Left hindlimb (tissue), 1 donor: Measurements from ENCODE around the gene CALML3.
A peak's percentile ranks its signal among the peaks of the same experiment; 100 is the strongest.

Experiments
- DNase-seq: peaks from one replicate; pipeline ENCODE4 v3.0.0-alpha.2; 2018

Gene CALML3

GRCh38 chr10:5528989-5529701 lies 4.4 kb downstream of the CALML3 start:
- no peak for DNase-seq

GRCh38 chr10:5529702-5530411 lies 5.1 kb downstream of the CALML3 start:
- no peak for DNase-seq

GRCh38 chr10:5530412-5530806 lies 5.6 kb downstream of the CALML3 start:
- DNase-seq, result no peak

- DNase-seq, result no peak
These were observed 6.2 kb downstream of the CALML3 start for GRCh38 chr10:5530846-5531557.

GRCh38 chr10:5531558-5532306 lies 7.0 kb downstream of the CALML3 start:
- DNase-seq, result peak; percentile 19

GRCh38 chr10:5532307-5532605 lies 7.5 kb downstream of the CALML3 start:
- no peak for DNase-seq

GRCh38 chr10:5532618-5533097 lies 7.9 kb downstream of the CALML3 start:
- DNase-seq, result no peak

GRCh38 chr10:5533098-5533731 lies 8.5 kb downstream of the CALML3 start:
- peak; percentile 62 for DNase-seq

- no peak for DNase-seq
These were observed 9.5 kb downstream of the CALML3 start for GRCh38 chr10:5534051-5534821.

GRCh38 chr10:5534880-5535856 lies 10.4 kb downstream of the CALML3 start:
- DNase-seq, result no peak

GRCh38 chr10:5536486-5537081 lies 11.8 kb downstream of the CALML3 start:
- no peak for DNase-seq

GRCh38 chr10:5537684-5538083 lies 12.9 kb downstream of the CALML3 start:
- no peak for DNase-seq

GRCh38 chr10:5538446-5538845 lies 13.7 kb downstream of the CALML3 start:
- DNase-seq, result no peak

GRCh38 chr10:5538892-5539651 lies 14.3 kb downstream of the CALML3 start:
- DNase-seq, result no peak

GRCh38 chr10:5540080-5540479 lies 15.3 kb downstream of the CALML3 start:
- DNase-seq, result no peak

- no peak for DNase-seq
These were observed 16.1 kb downstream of the CALML3 start for GRCh38 chr10:5540891-5541290.

GRCh38 chr10:5542100-5542499 lies 17.3 kb downstream of the CALML3 start:
- no peak for DNase-seq

- DNase-seq, result no peak
These were observed 18.9 kb downstream of the CALML3 start for GRCh38 chr10:5543623-5544022.

GRCh38 chr10:5544216-5544805 lies 19.6 kb downstream of the CALML3 start:
- DNase-seq, result no peak
